Suprapubic skin (tissue), 4 donors: ENCODE results near the gene DUSP10. TPM values are rescaled to one million over a fixed set of nuclear protein-coding genes. Genes with fewer than 3 reads are reported as not detected.

ENCODE experiments used
- DNase-seq, 2 donors: peaks; one replicate each; pipeline ENCODE4 v3.0.0-alpha.2; 2019; ENCODE audit warnings: low spot score in 2 of 2
- H3K27ac ChIP-seq: fragments of 200-600 bp; sonication (generic); one replicate; pipeline ENCODE4 v1.5.1; 2019
- H3K27me3 ChIP-seq: fragments of 200-600 bp; sonication (generic); one replicate; pipeline ENCODE4 v1.5.1; 2019
- H3K36me3 ChIP-seq: fragments of 200-600 bp; sonication (generic); one replicate; pipeline ENCODE4 v1.5.1; 2019
- H3K4me1 ChIP-seq: fragments of 200-600 bp; sonication (generic); one replicate; pipeline ENCODE4 v1.5.1; 2019
- H3K4me3 ChIP-seq: fragments of 200-600 bp; sonication (generic); one replicate; pipeline ENCODE4 v1.5.1; 2019; ENCODE audit warnings: mild to moderate bottlenecking
- H3K9me3 ChIP-seq: fragments of 200-600 bp; sonication (generic); one replicate; pipeline ENCODE4 v1.5.1; 2019
- EP300 ChIP-seq: sonication (generic); formaldehyde crosslinking; IDR thresholded peaks from one replicate; pipeline ENCODE4 v1.6.1; 2017; ENCODE audit warnings: antibody characterized with exemption
- POLR2A ChIP-seq, 2 donors: fragments of 450-650 bp; IDR thresholded peaks; one replicate each; pipeline ENCODE4 v1.6.1; 2017; ENCODE audit warnings: antibody characterized with exemption in 2 of 2, mild to moderate bottlenecking in 2 of 2, moderate library complexity in 2 of 2
- POLR2AphosphoS5 ChIP-seq, 3 donors: sonication (generic); formaldehyde crosslinking; IDR thresholded peaks; one replicate each; pipeline ENCODE4 v1.6.1; 2017; ENCODE audit warnings: antibody characterized with exemption in 3 of 3
- WGBS: methylation state at CpG from one replicate; pipeline ENCODE4 v1.1.5; 2018; 5-methylcytosine and 5-hydroxymethylcytosine counted together
- total RNA-seq, 4 donors: library from RNA; depleted of rRNA; stranded (reverse); fragments of >200 nt; gene quantifications; one replicate each; pipeline ENCODE4 v1.1.0, GENCODE V29; 2016
- TF ChIP-seq, protein P1 (sequence below), 2 donors: fragments of 200-600 bp in 1 of 2; fragments of 450-650 bp in 1 of 2; sonication (generic) in 1 of 2; IDR thresholded peaks; one replicate each; pipeline ENCODE4 v1.5.1; 2016 to 2019; ENCODE audit warnings: antibody characterized with exemption in 2 of 2, mild to moderate bottlenecking in 1 of 2, moderate library complexity in 1 of 2

The DUSP10 gene
- total RNA-seq, 4 donors from 2014 or later = 9.5 to 18.6 (median 15.3) TPM

DNA sequence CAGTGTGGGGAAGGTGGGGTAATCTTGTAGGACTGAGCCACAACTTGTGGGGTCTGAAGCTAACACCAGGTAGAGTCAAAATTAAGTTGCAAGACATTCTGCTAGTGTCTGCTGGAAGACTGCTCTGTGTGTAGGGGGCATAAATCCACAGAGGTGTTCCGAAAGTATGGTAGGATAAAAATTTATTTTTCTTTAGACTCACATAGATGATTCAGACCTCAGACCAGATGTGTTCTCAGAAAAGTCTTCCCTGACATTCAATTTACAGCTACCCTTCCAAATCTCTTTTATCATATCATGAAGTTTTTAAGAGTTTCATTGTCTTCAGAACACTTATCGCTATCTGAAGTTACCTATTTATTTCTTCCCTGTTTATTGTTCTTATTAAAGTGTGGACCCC, 21.3 kb downstream of the DUSP10 start:
- DNase-seq = no peak
- no peaks in the 10 kb centered on the region for H3K9me3 ChIP-seq
- no peaks in the 10 kb centered on the region for H3K36me3 ChIP-seq
- WGBS = 94% methylated on average over 2 of the region's 2 CpGs
- H3K4me1 ChIP-seq = peaks cover 48% of the 10 kb centered on the region
- no peaks in the 10 kb centered on the region for H3K27me3 ChIP-seq
- TF ChIP-seq, protein P1, sequence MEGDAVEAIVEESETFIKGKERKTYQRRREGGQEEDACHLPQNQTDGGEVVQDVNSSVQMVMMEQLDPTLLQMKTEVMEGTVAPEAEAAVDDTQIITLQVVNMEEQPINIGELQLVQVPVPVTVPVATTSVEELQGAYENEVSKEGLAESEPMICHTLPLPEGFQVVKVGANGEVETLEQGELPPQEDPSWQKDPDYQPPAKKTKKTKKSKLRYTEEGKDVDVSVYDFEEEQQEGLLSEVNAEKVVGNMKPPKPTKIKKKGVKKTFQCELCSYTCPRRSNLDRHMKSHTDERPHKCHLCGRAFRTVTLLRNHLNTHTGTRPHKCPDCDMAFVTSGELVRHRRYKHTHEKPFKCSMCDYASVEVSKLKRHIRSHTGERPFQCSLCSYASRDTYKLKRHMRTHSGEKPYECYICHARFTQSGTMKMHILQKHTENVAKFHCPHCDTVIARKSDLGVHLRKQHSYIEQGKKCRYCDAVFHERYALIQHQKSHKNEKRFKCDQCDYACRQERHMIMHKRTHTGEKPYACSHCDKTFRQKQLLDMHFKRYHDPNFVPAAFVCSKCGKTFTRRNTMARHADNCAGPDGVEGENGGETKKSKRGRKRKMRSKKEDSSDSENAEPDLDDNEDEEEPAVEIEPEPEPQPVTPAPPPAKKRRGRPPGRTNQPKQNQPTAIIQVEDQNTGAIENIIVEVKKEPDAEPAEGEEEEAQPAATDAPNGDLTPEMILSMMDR (IDR thresholded peaks at IDR 0.05) = no peak
- TF ChIP-seq EP300 (no peak), POLR2AphosphoS5 (IDR thresholded peaks at IDR 0.05) (no peak), POLR2A (IDR thresholded peaks at IDR 0.05) (no peak)
- H3K27ac ChIP-seq = no peak overlapping the region
- H3K4me3 ChIP-seq = no peak overlapping the region

DNA sequence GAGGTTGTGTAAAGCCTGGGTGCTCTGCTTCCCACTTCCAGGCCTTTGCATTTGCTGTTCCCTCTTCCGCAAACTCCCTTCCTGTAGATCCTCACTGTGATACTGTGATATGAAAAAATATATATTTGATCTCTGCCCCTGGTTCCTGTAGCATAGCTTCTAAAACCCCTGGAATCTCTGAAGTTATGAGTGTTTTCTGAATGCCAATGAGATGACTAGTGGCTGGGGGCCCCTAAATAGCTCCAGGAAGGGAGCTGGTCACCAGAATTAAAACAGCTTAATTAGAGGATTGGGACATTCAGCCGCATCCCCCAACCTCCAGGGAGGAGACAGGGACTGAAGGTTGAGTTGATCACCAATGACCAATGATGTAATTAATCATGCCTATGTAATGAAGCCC, 21.9 kb downstream of the DUSP10 start:
- H3K27ac ChIP-seq = no peak overlapping the region
- peaks cover 47% of the 10 kb centered on the region for H3K4me1 ChIP-seq
- no peaks in the 10 kb centered on the region for H3K36me3 ChIP-seq
- TF ChIP-seq, protein P1 (IDR thresholded peaks at IDR 0.05) = no peak
- no peak for TF ChIP-seq POLR2AphosphoS5 (IDR thresholded peaks at IDR 0.05)
- TF ChIP-seq EP300 = no peak
- no peak for TF ChIP-seq POLR2A (IDR thresholded peaks at IDR 0.05)
- no peaks in the 10 kb centered on the region for H3K9me3 ChIP-seq
- DNase-seq = no peak
- no peak overlapping the region for H3K4me3 ChIP-seq
- H3K27me3 ChIP-seq = no peaks in the 10 kb centered on the region
- WGBS = 92% methylated on average over 2 of the region's 2 CpGs

- no peak overlapping the region for H3K4me3 ChIP-seq
- WGBS = 81% methylated on average over 1 of the region's 1 CpG
- no peaks in the 10 kb centered on the region for H3K9me3 ChIP-seq
- TF ChIP-seq, protein P1 (IDR thresholded peaks at IDR 0.05) = no peak
- TF ChIP-seq POLR2AphosphoS5 (IDR thresholded peaks at IDR 0.05) (no peak), POLR2A (IDR thresholded peaks at IDR 0.05) (no peak), EP300 (no peak)
- H3K27ac ChIP-seq = no peak overlapping the region
- no peaks in the 10 kb centered on the region for H3K36me3 ChIP-seq
- no peak for DNase-seq
- no peaks in the 10 kb centered on the region for H3K27me3 ChIP-seq
- peaks cover 45% of the 10 kb centered on the region for H3K4me1 ChIP-seq
These were observed 22.7 kb downstream of the DUSP10 start for GRCh38 chr1:221719278-221719597.

GRCh38 chr1:221718381-221719277, 23.3 kb downstream of the DUSP10 start:
- no peaks in the 10 kb centered on the region for H3K9me3 ChIP-seq
- peaks cover 45% of the 10 kb centered on the region for H3K4me1 ChIP-seq
- H3K36me3 ChIP-seq = no peaks in the 10 kb centered on the region
- no peak for TF ChIP-seq POLR2AphosphoS5 (IDR thresholded peaks at IDR 0.05)
- TF ChIP-seq, protein P1 (IDR thresholded peaks at IDR 0.05) = no peak
- no peak for TF ChIP-seq POLR2A (IDR thresholded peaks at IDR 0.05)
- TF ChIP-seq EP300 = no peak
- no peaks in the 10 kb centered on the region for H3K27me3 ChIP-seq
- no peak overlapping the region for H3K27ac ChIP-seq
- WGBS = 50% methylated on average over 5 of the region's 5 CpGs
- DNase-seq = no peak
- H3K4me3 ChIP-seq = no peak overlapping the region

DNA sequence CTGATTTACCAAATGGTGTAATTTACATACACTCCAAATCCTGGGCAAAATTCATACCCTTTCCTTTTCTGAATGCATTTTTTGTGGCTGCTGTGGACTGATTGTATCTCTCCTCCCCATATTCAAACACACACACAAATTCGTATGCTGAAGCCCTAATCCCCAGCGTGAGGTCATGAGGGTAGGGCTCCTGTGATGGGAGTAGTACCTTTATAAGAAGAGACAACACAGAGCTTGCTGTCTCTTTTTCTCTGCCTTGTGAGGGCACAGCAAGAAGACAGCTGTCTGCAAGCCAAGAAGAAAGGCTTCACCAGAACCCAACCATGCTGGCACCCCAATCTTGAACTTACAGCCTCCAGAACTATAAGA, 24.4 kb downstream of the DUSP10 start:
- Histone ChIP-seq H3K9me3 (no peaks in the 10 kb centered on the region), H3K27me3 (no peaks in the 10 kb centered on the region), H3K4me3 (no peak overlapping the region), H3K4me1 (peaks cover 42% of the 10 kb centered on the region), H3K36me3 (no peaks in the 10 kb centered on the region), H3K27ac (no peak overlapping the region)
- TF ChIP-seq EP300 = no peak
- no peak for TF ChIP-seq POLR2AphosphoS5 (IDR thresholded peaks at IDR 0.05)
- TF ChIP-seq POLR2A (IDR thresholded peaks at IDR 0.05) = no peak
- TF ChIP-seq, protein P1 (IDR thresholded peaks at IDR 0.05) = no peak
- DNase-seq = no peak
- 79% methylated on average over 2 of the region's 2 CpGs for WGBS
